Upper lobe of left lung (tissue), 6 donors: ENCODE results near the gene BCAS3. TPM values are rescaled to one million over a fixed set of nuclear protein-coding genes. Genes with fewer than 3 reads are reported as not detected.

ENCODE experiments used
- ATAC-seq, 2 donors: fragments of 200-7000 bp; cut with Tn5 transposase; one replicate each; pipeline ENCODE4 v1.9.1; 2022; ENCODE audit warnings: mild to moderate bottlenecking in 2 of 2, moderate library complexity in 2 of 2; ENCODE audit not compliant: low FRiP score in 2 of 2
- DNase-seq, 2 donors: peaks; one replicate each; pipeline ENCODE4 v3.0.0-alpha.2; 2019 to 2020
- H3K27ac ChIP-seq, 4 donors: fragments of 200-600 bp; sonication (generic); one replicate each; pipeline ENCODE4 v1.5.1; 2016 to 2019
- H3K27me3 ChIP-seq, 4 donors: fragments of 200-600 bp; sonication (generic); one replicate each; pipeline ENCODE4 v1.5.1; 2017 to 2019
- H3K36me3 ChIP-seq, 4 donors: fragments of 200-600 bp; sonication (generic); one replicate each; pipeline ENCODE4 v1.5.1; 2016 to 2019
- H3K4me1 ChIP-seq, 4 donors: fragments of 200-600 bp; sonication (generic); one replicate each; pipeline ENCODE4 v1.5.1; 2018 to 2019
- H3K4me3 ChIP-seq, 4 donors: fragments of 200-600 bp; sonication (generic); one replicate each; pipeline ENCODE4 v1.5.1; 2017 to 2019; ENCODE audit warnings: mild to moderate bottlenecking in 2 of 4, moderate library complexity in 1 of 4
- H3K9me3 ChIP-seq, 4 donors: fragments of 200-600 bp; sonication (generic); one replicate each; pipeline ENCODE4 v1.5.1; 2018 to 2019
- CTCF ChIP-seq, 6 experiments: fragments of 450-650 bp in 4 of 6; fragments of 200-600 bp in 2 of 6; sonication (generic) in 2 of 6; IDR thresholded peaks; one replicate each; pipeline ENCODE4 v1.5.1; 2016 to 2019; ENCODE audit warnings: antibody characterized with exemption in 6 of 6
- EP300 ChIP-seq, 4 donors: sonication (generic); formaldehyde crosslinking; IDR thresholded peaks; one replicate each; pipeline ENCODE4 v1.5.1; 2017; ENCODE audit warnings: antibody characterized with exemption in 4 of 4, control low read depth in 2 of 4
- POLR2A ChIP-seq, 4 donors: fragments of 450-650 bp; IDR thresholded peaks; one replicate each; pipeline ENCODE4 v1.5.1; 2016 to 2017; ENCODE audit warnings: antibody characterized with exemption in 4 of 4, mild to moderate bottlenecking in 2 of 4
- POLR2AphosphoS5 ChIP-seq, 2 donors: sonication (generic); formaldehyde crosslinking; IDR thresholded peaks; one replicate each; pipeline ENCODE4 v1.5.1; 2017; ENCODE audit warnings: antibody characterized with exemption in 2 of 2
- WGBS, 2 donors: methylation state at CpG; one replicate each; pipeline ENCODE4 v1.1.5; 2017 to 2018; 5-methylcytosine and 5-hydroxymethylcytosine counted together
- total RNA-seq, 6 donors: library from RNA; depleted of rRNA in 4 of 6; stranded (reverse); fragments of >200 nt in 4 of 6; gene quantifications; one replicate each; pipeline versions ENCODE4 v1.1.0 to v1.2.1, GENCODE V29; 2016 to 2021
- donor health status: DM: no; HTN: no; CAD: no; lungs with moderate emphysema.
- donor health status: DM: no; HTN: yes; CAD: no; lungs with severe emphysema.

BCAS3 gene
- total RNA-seq, 6 donors from 2014 or later, result 20.1 to 111 (median 37.0) TPM

GRCh38 chr17:61317779-61318178 is 640.1 kb downstream of the BCAS3 start:
- no peak for DNase-seq
- TF ChIP-seq CTCF (IDR thresholded peaks at IDR 0.05), result no peak
- TF ChIP-seq POLR2A (IDR thresholded peaks at IDR 0.05), result no peak
- no peak for TF ChIP-seq EP300 (IDR thresholded peaks at IDR 0.05)
- TF ChIP-seq POLR2AphosphoS5 (IDR thresholded peaks at IDR 0.05), result no peak
- ATAC-seq, result no peak
- H3K36me3 ChIP-seq, result no peaks in the 10 kb centered on the region
- H3K4me1 ChIP-seq, result peaks cover 10 to 16% (median 14%) of the 10 kb centered on the region in 4 donors
- no peaks in the 10 kb centered on the region for H3K9me3 ChIP-seq
- 93 to 94% methylated on average over 11 of the region's 11 CpGs for WGBS, 2 donors
- H3K27ac ChIP-seq, result peak overlapping the region in 1 of 4 donors; percentile 6
- H3K4me3 ChIP-seq, result no peak overlapping the region
- H3K27me3 ChIP-seq, result no peaks in the 10 kb centered on the region

- ATAC-seq (no peak), DNase-seq (no peak)
- peak overlapping the region in 1 of 4 donors; percentile 13 for H3K27ac ChIP-seq
- no peaks in the 10 kb centered on the region for H3K27me3 ChIP-seq
- H3K4me3 ChIP-seq, result no peak overlapping the region
- H3K36me3 ChIP-seq, result no peaks in the 10 kb centered on the region
- TF ChIP-seq POLR2AphosphoS5 (IDR thresholded peaks at IDR 0.05) (no peak), POLR2A (IDR thresholded peaks at IDR 0.05) (no peak), EP300 (IDR thresholded peaks at IDR 0.05) (no peak), CTCF (IDR thresholded peaks at IDR 0.05) (no peak)
- H3K9me3 ChIP-seq, result no peaks in the 10 kb centered on the region
- H3K4me1 ChIP-seq, result peaks cover 8 to 21% (median 16%) of the 10 kb centered on the region in 4 donors
- 78 to 80% methylated on average over 5 of the region's 5 CpGs for whole genome bisulfite sequencing, 2 donors
These were observed 641.0 kb downstream of the BCAS3 start for GRCh38 chr17:61318684-61319098.

GRCh38 chr17:61321344-61321743 is 643.7 kb downstream of the BCAS3 start:
- peaks cover 13 to 20% (median 17%) of the 10 kb centered on the region in 4 donors for H3K4me1 ChIP-seq
- no peaks in the 10 kb centered on the region for H3K27me3 ChIP-seq
- H3K9me3 ChIP-seq, result no peaks in the 10 kb centered on the region
- H3K36me3 ChIP-seq, result no peaks in the 10 kb centered on the region
- DNase-seq (no peak), ATAC-seq (no peak)
- WGBS, 2 donors, result 88 to 93% methylated on average over 5 to 6 of the region's 6 CpGs
- H3K27ac ChIP-seq, result no peak overlapping the region
- no peak overlapping the region for H3K4me3 ChIP-seq
- no peak for TF ChIP-seq POLR2AphosphoS5 (IDR thresholded peaks at IDR 0.05)
- no peak for TF ChIP-seq POLR2A (IDR thresholded peaks at IDR 0.05)
- no peak for TF ChIP-seq EP300 (IDR thresholded peaks at IDR 0.05)
- no peak for TF ChIP-seq CTCF (IDR thresholded peaks at IDR 0.05)

GRCh38 chr17:61322325-61323002 is 644.8 kb downstream of the BCAS3 start:
- H3K27ac ChIP-seq, result peak overlapping the region in 2 of 4 donors; percentile 37 to 77
- no peaks in the 10 kb centered on the region for H3K9me3 ChIP-seq
- TF ChIP-seq POLR2AphosphoS5 (IDR thresholded peaks at IDR 0.05) (no peak), CTCF (IDR thresholded peaks at IDR 0.05) (no peak), POLR2A (IDR thresholded peaks at IDR 0.05) (no peak), EP300 (IDR thresholded peaks at IDR 0.05) (no peak)
- DNase-seq (no peak), ATAC-seq (no peak)
- H3K4me3 ChIP-seq, result no peak overlapping the region
- H3K27me3 ChIP-seq, result no peaks in the 10 kb centered on the region
- peaks cover 16 to 25% (median 19%) of the 10 kb centered on the region in 4 donors for H3K4me1 ChIP-seq
- 82% methylated on average over 4 of the region's 4 CpGs for WGBS, 2 donors
- no peaks in the 10 kb centered on the region for H3K36me3 ChIP-seq
